Esophagus squamous epithelium (tissue), 5 donors: Measurements from ENCODE around the gene CD44. TPM values are rescaled to one million over a fixed set of nuclear protein-coding genes. Genes with fewer than 3 reads are reported as not detected.
A peak's percentile ranks its signal among the peaks of the same experiment; 100 is the strongest.

Source experiments
- DNase-seq: peaks from one replicate; lab custom pipeline; 2025; lab: John Stamatoyannopoulos, UW
- H3K27ac ChIP-seq, 4 donors: fragments of 200-600 bp; sonication (generic); one replicate each; pipeline ENCODE4 v1.5.1; 2016 to 2019; ENCODE audit warnings: mild to moderate bottlenecking in 1 of 4
- H3K27me3 ChIP-seq, 4 donors: fragments of 200-600 bp; sonication (generic); 1 replicate in 3 of 4; 2 replicates in 1 of 4; pipeline versions ENCODE4 v1.5.1 to v1.6.0; 2017 to 2021; ENCODE audit warnings: antibody characterized with exemption in 1 of 4
- H3K36me3 ChIP-seq, 3 donors: fragments of 200-600 bp; sonication (generic); one replicate each; pipeline ENCODE4 v1.5.1; 2016 to 2019
- H3K4me1 ChIP-seq, 3 donors: fragments of 200-600 bp; sonication (generic); one replicate each; pipeline ENCODE4 v1.5.1; 2017 to 2019
- H3K4me3 ChIP-seq, 4 donors: fragments of 200-600 bp; sonication (generic); 1 replicate in 3 of 4; 2 replicates in 1 of 4; pipeline ENCODE4 v1.5.1; 2016 to 2019; ENCODE audit warnings: mild to moderate bottlenecking in 2 of 4, moderate library complexity in 1 of 4
- H3K9me3 ChIP-seq, 3 donors: fragments of 200-600 bp; sonication (generic); one replicate each; pipeline ENCODE4 v1.5.1; 2016 to 2019
- POLR2A ChIP-seq, 4 donors: fragments of 450-650 bp; IDR thresholded peaks; one replicate each; pipeline ENCODE4 v1.6.1; 2017; ENCODE audit warnings: antibody characterized with exemption in 4 of 4, mild to moderate bottlenecking in 4 of 4, moderate library complexity in 3 of 4
- WGBS, 2 donors: methylation state at CpG; one replicate each; pipeline ENCODE4 v1.1.5; 2018; 5-methylcytosine and 5-hydroxymethylcytosine counted together
- intact Hi-C: fragments of 100-400 bp; cut with DNase I; formaldehyde crosslinking; loops from one replicate; pipeline ENCODE4 v1.15.0; 2022
- total RNA-seq, 4 donors: library from RNA; depleted of rRNA; stranded (reverse); fragments of >200 nt; gene quantifications; one replicate each; pipeline ENCODE4 v1.1.0, GENCODE V29; 2016
- TF ChIP-seq, protein P1 (sequence below), 6 experiments: fragments of 450-650 bp in 4 of 6; fragments of 200-600 bp in 2 of 6; sonication (generic) in 2 of 6; IDR thresholded peaks; one replicate each; pipeline ENCODE4 v1.5.1; 2016 to 2019; ENCODE audit warnings: antibody characterized with exemption in 6 of 6, mild to moderate bottlenecking in 4 of 6, moderate library complexity in 4 of 6
- donor health status: DM: yes; HTN: yes; CAD: no.

CD44 gene
- total RNA-seq, 4 donors from 2014 or later: 418 to 565 (median 463) TPM

DNA sequence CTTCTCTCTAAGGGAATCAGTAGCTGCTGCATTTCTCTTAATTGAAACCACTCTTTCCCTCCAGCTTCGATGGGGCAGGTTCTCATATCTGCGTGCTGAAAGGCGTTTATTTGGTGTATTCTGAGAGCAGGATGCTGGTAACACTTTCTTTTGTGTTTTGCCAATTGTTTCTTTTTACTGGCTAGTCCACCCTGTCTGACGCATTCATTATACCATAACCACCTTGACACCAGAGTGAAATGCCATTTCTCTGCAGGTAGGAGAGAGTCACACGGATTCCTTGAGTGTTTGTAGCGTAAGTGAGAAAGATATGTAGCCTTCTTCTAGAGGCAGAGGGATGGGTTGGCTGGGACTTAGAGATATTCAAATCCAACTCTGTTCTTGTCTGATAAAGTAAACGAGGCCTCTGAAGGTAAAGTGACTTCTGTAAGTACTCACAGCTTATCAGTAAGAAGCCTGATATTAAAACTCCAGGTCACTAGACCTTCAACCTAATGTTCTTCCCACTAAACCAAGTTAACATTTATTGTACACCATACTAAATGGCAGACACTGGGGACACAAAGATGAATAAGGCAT, 21.4 kb downstream of the CD44 start:
- intact Hi-C loops: no loop called here
- WGBS, 2 donors: 61 to 66% methylated on average over 7 of the region's 7 CpGs
- Histone ChIP-seq H3K4me1 (peaks cover 65 to 100% (median 85%) of the 10 kb centered on the region in 3 donors), H3K9me3 (no peaks in the 10 kb centered on the region), H3K27me3 (no peaks in the 10 kb centered on the region), H3K4me3 (no peak overlapping the region), H3K36me3 (peaks cover 0 to 6% (median 4%) of the 10 kb centered on the region in 3 donors), H3K27ac (peak overlapping the region; percentile 82 to 89 (median 88))
- no peak for DNase-seq
- TF ChIP-seq POLR2A (IDR thresholded peaks at IDR 0.05): no peak
- TF ChIP-seq, protein P1, sequence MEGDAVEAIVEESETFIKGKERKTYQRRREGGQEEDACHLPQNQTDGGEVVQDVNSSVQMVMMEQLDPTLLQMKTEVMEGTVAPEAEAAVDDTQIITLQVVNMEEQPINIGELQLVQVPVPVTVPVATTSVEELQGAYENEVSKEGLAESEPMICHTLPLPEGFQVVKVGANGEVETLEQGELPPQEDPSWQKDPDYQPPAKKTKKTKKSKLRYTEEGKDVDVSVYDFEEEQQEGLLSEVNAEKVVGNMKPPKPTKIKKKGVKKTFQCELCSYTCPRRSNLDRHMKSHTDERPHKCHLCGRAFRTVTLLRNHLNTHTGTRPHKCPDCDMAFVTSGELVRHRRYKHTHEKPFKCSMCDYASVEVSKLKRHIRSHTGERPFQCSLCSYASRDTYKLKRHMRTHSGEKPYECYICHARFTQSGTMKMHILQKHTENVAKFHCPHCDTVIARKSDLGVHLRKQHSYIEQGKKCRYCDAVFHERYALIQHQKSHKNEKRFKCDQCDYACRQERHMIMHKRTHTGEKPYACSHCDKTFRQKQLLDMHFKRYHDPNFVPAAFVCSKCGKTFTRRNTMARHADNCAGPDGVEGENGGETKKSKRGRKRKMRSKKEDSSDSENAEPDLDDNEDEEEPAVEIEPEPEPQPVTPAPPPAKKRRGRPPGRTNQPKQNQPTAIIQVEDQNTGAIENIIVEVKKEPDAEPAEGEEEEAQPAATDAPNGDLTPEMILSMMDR (IDR thresholded peaks at IDR 0.05): no peak

DNA sequence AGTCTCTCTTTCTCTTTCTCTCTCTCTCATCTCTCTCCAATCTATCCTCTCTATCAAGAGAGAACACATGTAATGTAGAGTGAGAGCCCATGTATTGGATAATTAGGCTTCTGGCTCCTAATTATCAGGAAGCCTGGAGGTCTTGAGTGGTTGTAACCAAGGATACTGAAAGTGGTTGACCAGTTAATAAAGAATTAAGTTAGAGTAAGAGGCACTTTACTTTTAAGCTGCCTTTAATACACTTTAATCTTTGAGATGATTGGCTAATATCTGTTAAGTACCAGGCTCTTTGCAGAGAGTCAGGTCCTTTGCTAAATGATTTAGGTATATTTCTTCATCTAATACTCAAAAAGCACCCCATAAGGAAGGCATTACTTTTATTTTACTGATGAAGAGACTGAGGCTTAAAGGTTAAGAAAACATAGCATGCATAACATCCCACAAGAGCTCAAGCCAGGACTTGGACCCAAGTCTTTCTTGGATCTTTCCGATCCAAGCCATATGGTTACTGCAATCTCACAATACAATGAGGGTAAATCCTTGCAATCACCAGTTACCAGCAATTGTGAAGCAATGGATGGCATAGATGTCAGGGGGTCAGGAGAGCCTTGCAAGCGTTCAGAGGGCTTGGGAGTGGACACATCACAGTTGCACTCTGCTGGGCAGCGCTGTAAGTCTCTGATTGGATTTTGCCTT, 22.1 kb downstream of the CD44 start:
- H3K4me1 ChIP-seq: peaks cover 65 to 100% (median 92%) of the 10 kb centered on the region in 3 donors
- intact Hi-C loops: no loop called here
- DNase-seq: no peak
- peak overlapping the region in 3 of 4 donors; percentile 86 to 89 (median 89) for H3K27ac ChIP-seq
- TF ChIP-seq, protein P1 (IDR thresholded peaks at IDR 0.05): no peak
- no peak for TF ChIP-seq POLR2A (IDR thresholded peaks at IDR 0.05)
- H3K4me3 ChIP-seq: no peak overlapping the region
- H3K27me3 ChIP-seq: no peaks in the 10 kb centered on the region
- WGBS, 2 donors: 74 to 81% methylated on average over 3 of the region's 3 CpGs
- H3K9me3 ChIP-seq: no peaks in the 10 kb centered on the region
- H3K36me3 ChIP-seq: peaks cover 0 to 6% (median 4%) of the 10 kb centered on the region in 3 donors

DNA sequence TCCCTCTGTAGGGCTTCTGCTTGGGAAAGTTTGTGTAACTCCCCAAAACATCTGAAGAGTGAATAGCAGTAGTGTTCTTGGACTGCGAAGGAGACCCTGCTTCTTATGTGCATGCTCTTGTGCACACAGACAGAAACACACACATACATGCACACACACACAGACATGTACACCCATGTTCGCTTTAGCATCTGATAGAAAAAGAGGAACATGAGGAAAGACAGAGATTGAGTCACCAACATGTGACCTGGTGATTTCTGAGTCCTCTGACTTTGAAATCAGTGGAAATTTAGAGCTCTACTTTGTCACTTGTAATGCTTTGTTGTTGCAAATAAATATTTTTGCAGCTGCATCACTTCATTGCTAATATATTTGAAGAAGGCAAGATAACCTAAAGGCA, 23.8 kb downstream of the CD44 start:
- Histone ChIP-seq H3K4me1 (peaks cover 70 to 100% (median 98%) of the 10 kb centered on the region in 3 donors), H3K27me3 (no peaks in the 10 kb centered on the region), H3K4me3 (no peak overlapping the region), H3K27ac (peak overlapping the region in 3 of 4 donors; percentile 62 to 89 (median 84)), H3K36me3 (peaks cover 0 to 6% (median 4%) of the 10 kb centered on the region in 3 donors), H3K9me3 (no peaks in the 10 kb centered on the region)
- no peak for DNase-seq
- intact Hi-C loops: no loop called here
- WGBS, 2 donors: 64% methylated on average over 1 to 2 of the region's 2 CpGs
- TF ChIP-seq, protein P1 (IDR thresholded peaks at IDR 0.05): no peak
- no peak for TF ChIP-seq POLR2A (IDR thresholded peaks at IDR 0.05)

DNA sequence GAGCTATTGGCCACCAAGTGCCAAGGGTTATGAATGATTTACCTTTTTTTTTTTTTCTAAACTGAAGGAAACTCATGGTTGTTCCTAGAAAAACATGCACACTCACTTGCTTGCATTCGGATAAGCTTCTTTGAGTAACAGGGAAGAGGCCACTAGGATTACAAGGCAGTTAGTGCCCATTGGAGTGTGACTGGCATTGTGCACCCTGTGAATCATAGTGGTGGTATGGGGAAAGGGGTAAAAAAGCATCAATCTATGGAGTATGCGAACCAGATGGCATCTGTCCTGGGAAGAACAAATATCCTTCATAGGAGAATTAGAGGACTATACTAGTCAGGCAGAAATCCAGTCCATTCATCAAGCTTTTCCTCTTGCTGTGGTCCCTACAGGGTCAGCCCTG, 24.2 kb downstream of the CD44 start:
- Histone ChIP-seq H3K9me3 (no peaks in the 10 kb centered on the region), H3K27me3 (no peaks in the 10 kb centered on the region), H3K4me3 (no peak overlapping the region), H3K27ac (peak overlapping the region in 3 of 4 donors; percentile 62 to 89 (median 84)), H3K36me3 (peaks cover 0 to 6% (median 4%) of the 10 kb centered on the region in 3 donors), H3K4me1 (peaks cover 67 to 100% (median 98%) of the 10 kb centered on the region in 3 donors)
- TF ChIP-seq POLR2A (IDR thresholded peaks at IDR 0.05): no peak
- TF ChIP-seq, protein P1 (IDR thresholded peaks at IDR 0.05): no peak
- WGBS, 2 donors: 32 to 35% methylated on average over 2 of the region's 2 CpGs
- no peak for DNase-seq
- intact Hi-C loops: no loop called here
